ENCODE data around the gene SPIRE1.

SPIRE1 gene

DNA sequence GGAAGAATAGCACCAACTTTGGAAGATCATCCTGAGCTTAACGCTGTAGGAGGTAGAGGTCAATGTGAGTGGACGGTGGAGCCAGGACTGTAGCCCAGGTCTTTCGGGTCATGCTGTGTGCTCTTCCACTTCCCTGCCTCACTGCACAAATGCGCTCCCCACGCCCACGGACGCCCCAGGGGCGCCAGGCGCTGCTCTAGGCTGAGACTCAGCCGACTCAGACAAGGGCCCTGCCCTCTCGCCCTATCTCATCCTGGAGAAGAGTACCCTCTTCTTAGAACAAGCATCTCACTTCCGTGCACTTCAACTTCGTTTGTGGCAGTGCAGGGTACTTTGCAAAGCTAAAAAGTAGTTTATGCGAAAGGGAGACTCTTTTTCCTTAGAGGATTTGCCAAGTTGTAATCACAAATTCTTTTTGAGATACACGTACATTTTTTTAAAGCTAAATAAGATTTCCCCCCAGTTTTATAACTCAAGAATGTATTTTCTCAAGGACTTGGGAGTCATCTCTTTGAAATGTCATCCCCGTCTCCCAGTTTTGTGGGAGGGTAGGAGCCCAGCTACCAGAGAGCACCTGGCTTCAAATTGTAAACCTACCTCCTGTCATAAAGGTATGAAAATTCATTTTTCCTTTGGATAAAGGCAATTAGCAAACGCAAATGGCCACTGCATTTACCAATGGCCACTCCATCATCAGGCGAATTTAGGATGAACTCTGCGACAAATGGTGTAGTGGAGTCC, 251.4 kb downstream of the SPIRE1 start:
- DNase-seq = no peak

DNA sequence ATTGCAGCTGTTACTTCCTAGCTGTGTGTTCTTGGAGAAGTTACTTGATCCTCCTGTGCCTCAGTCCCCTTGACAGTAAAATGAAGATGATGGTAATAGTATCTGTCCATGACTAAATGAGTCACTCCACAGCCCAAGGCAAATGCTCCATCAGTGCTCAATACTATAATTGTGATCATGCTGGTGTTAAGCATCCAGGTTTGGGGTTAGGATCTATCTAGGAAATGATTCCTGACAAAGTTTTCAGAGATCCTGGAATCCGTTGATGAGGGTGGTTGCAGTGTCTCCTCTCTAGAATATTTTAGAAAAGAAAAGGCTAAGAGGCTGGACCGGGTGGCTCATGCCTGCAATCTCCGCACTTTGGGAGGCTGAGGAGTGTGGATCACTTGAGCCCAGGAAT, 252.8 kb downstream of the SPIRE1 start:
- DNase-seq = no peak

- no peak for DNase-seq
These were observed 254.1 kb downstream of the SPIRE1 start for GRCh38 chr18:12403601-12404506.

DNA sequence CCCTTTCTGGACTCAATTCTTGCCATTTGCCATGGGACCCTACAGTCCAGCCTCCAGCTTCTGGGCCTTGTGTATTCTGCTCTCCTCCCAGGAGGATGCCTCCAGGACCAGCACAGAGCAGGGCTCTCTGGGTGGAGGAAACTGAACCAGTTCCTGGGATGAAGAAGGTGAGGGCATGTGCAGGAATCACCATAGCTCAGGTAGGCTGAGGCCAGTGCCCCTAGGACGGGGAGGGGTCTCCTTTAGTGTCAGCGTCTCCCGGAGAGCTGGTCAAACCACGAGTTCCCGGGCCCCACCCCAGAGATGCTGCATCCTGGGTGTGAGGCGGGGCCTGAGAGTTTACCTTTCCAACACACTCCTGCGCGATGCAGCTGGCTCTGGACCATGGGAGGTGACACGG, 256.0 kb downstream of the SPIRE1 start:
- DNase-seq = no peak

- no peak for DNase-seq
These were observed 258.7 kb downstream of the SPIRE1 start for GRCh38 chr18:12399231-12399630.

GRCh38 chr18:12398625-12399024, 259.3 kb downstream of the SPIRE1 start:
- no peak for DNase-seq

DNA sequence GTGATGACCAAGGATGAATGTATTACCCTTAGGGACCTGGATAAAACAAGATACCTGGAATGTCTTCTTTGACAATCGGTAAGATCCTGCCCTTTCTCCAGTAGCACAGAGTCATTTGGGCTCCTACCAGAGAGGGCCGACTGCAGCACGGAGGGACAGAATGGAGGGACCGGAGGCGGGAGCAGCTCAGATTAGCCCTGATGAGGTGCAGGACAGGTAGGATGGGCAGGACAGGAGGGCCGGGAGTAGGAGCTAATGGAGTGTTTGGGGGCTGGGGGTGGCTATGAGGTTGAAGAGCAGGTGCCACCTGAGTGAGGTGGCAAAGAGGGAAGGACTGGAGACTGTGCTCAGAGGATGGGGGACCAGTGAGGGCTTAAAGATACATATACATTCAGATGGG, 260.1 kb downstream of the SPIRE1 start:
- DNase-seq = no peak

DNA sequence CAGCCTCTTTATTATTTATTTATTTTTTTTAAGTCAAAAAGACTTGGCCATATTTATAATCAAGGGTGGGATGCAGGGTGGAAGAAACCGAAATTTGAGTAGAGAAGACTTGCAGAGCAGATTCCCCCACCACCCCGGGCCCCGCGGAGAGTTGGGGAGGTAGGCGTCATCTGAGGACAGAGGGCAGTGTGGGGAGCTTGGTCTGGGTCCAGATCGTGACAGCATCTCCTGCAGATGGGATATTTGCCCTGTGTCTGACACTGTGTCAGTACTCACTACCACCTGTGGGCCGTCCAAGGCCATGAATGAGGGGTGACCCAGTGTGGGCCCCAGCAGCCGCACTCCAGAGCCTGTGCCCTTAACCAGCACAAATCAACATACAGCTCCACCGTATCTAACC, 260.7 kb downstream of the SPIRE1 start:
- DNase-seq = no peak
